BE2C (cell line): ENCODE data around the gene DMAP1.

Source experiments
- DNase-seq: peaks from one replicate; pipeline ENCODE4 v3.0.0-alpha.2; 2020
- H3K27me3 ChIP-seq: fragments of 250-450 bp; sonication (Bioruptor Pico); 2 replicates; pipeline ENCODE4 v1.5.1; 2020; ENCODE audit warnings: mild to moderate bottlenecking
- H3K36me3 ChIP-seq: fragments of 250-450 bp; sonication (Bioruptor Pico); 2 replicates; pipeline ENCODE4 v1.5.1; 2020; ENCODE audit warnings: mild to moderate bottlenecking
- H3K4me1 ChIP-seq: fragments of 250-450 bp; sonication (Bioruptor Pico); 2 replicates; pipeline ENCODE4 v1.5.1; 2020
- H3K4me3 ChIP-seq: 2 replicates; pipeline ENCODE4 v1.5.1; 2011; ENCODE audit warnings: low read depth, low read length
- H3K9me3 ChIP-seq: fragments of 250-450 bp; sonication (Bioruptor Pico); 2 replicates; pipeline ENCODE4 v1.5.1; 2020
- CTCF ChIP-seq: IDR thresholded peaks from 2 replicates; pipeline ENCODE4 v1.5.1; 2012; ENCODE audit warnings: mild to moderate bottlenecking, low read depth, low read length

DMAP1 gene

GRCh38 chr1:44225761-44226160 lies 12.5 kb downstream of the DMAP1 start:
- H3K4me1 ChIP-seq = no peaks in the 10 kb centered on the region
- no peaks in the 10 kb centered on the region for H3K27me3 ChIP-seq
- H3K4me3 ChIP-seq = no peak overlapping the region
- no peak for TF ChIP-seq CTCF
- H3K9me3 ChIP-seq = no peaks in the 10 kb centered on the region
- DNase-seq = no peak
- no peaks in the 10 kb centered on the region for H3K36me3 ChIP-seq

- DNase-seq = no peak
- Histone ChIP-seq H3K27me3 (no peaks in the 10 kb centered on the region), H3K4me3 (no peak overlapping the region), H3K36me3 (no peaks in the 10 kb centered on the region), H3K4me1 (no peaks in the 10 kb centered on the region), H3K9me3 (no peaks in the 10 kb centered on the region)
- no peak for TF ChIP-seq CTCF
Observed at GRCh38 chr1:44227211-44227610, 13.9 kb downstream of the DMAP1 start.

GRCh38 chr1:44228218-44228617 lies 14.9 kb downstream of the DMAP1 start:
- DNase-seq = no peak
- H3K36me3 ChIP-seq = no peaks in the 10 kb centered on the region
- no peak for TF ChIP-seq CTCF

GRCh38 chr1:44229435-44230167 lies 16.3 kb downstream of the DMAP1 start:
- Histone ChIP-seq H3K4me1 (no peaks in the 10 kb centered on the region), H3K36me3 (no peaks in the 10 kb centered on the region), H3K9me3 (no peaks in the 10 kb centered on the region), H3K4me3 (no peak overlapping the region), H3K27me3 (no peaks in the 10 kb centered on the region)
- no peak for DNase-seq
- TF ChIP-seq CTCF = no peak

More at GRCh38 chr1:44228218-44228617, 14.9 kb downstream of the DMAP1 start:
- Histone ChIP-seq H3K4me3 (no peak overlapping the region), H3K4me1 (no peaks in the 10 kb centered on the region), H3K9me3 (no peaks in the 10 kb centered on the region), H3K27me3 (no peaks in the 10 kb centered on the region)

GRCh38 chr1:44230796-44231195 lies 17.5 kb downstream of the DMAP1 start:
- Histone ChIP-seq H3K4me1 (no peaks in the 10 kb centered on the region), H3K27me3 (no peaks in the 10 kb centered on the region), H3K4me3 (no peak overlapping the region), H3K9me3 (no peaks in the 10 kb centered on the region), H3K36me3 (no peaks in the 10 kb centered on the region)
- TF ChIP-seq CTCF = no peak
- no peak for DNase-seq

- Histone ChIP-seq H3K27me3 (no peaks in the 10 kb centered on the region), H3K4me1 (peaks cover 4% of the 10 kb centered on the region), H3K9me3 (no peaks in the 10 kb centered on the region), H3K4me3 (no peak overlapping the region), H3K36me3 (no peaks in the 10 kb centered on the region)
- no peak for DNase-seq
- no peak for TF ChIP-seq CTCF
Observed at GRCh38 chr1:44233593-44233992, 20.3 kb downstream of the DMAP1 start.
